ENCODE measurements around the gene KLHL29. TPM values are rescaled to one million over a fixed set of nuclear protein-coding genes. Genes with fewer than 3 reads are reported as not detected.

Gene KLHL29
- total RNA-seq, 4 donors from 2014 or later = 4.8 to 17.0 (median 10.5) TPM

- intact Hi-C loops (cut with DNase I; ENCODE audit: low total_unique reads) = no loop called here
- no peaks in the 10 kb centered on the region for H3K36me3 ChIP-seq
- H3K27ac ChIP-seq = no peak overlapping the region
- H3K9me3 ChIP-seq = no peaks in the 10 kb centered on the region
- no peak for DNase-seq
- H3K4me3 ChIP-seq = no peak overlapping the region
- peaks cover 0 to 4% of the 10 kb centered on the region in 2 donors for H3K4me1 ChIP-seq
- H3K27me3 ChIP-seq = no peaks in the 10 kb centered on the region
- TF ChIP-seq POLR2A (IDR thresholded peaks at IDR 0.05) (no peak), CTCF (IDR thresholded peaks at IDR 0.05) (no peak)
These were observed 16.6 kb downstream of the KLHL29 start for GRCh38 chr2:23401427-23402204.

- Histone ChIP-seq H3K27ac (no peak overlapping the region), H3K27me3 (no peaks in the 10 kb centered on the region), H3K36me3 (no peaks in the 10 kb centered on the region), H3K9me3 (no peaks in the 10 kb centered on the region), H3K4me1 (peaks cover 0 to 4% of the 10 kb centered on the region in 2 donors), H3K4me3 (no peak overlapping the region)
- no peak for DNase-seq
- TF ChIP-seq POLR2A (IDR thresholded peaks at IDR 0.05) = no peak
- TF ChIP-seq CTCF (IDR thresholded peaks at IDR 0.05) = no peak
- intact Hi-C loops (cut with DNase I; ENCODE audit: low total_unique reads) = no loop called here
These were observed 17.3 kb downstream of the KLHL29 start for GRCh38 chr2:23402205-23402740.

- peak in 3 of 4 experiments; percentile 38 to 51 (median 46) for TF ChIP-seq CTCF (IDR thresholded peaks at IDR 0.05)
- TF ChIP-seq POLR2A (IDR thresholded peaks at IDR 0.05) = no peak
- Histone ChIP-seq H3K4me1 (peaks cover 0 to 4% of the 10 kb centered on the region in 2 donors), H3K27ac (peak overlapping the region; percentile 27 to 44), H3K27me3 (no peaks in the 10 kb centered on the region), H3K4me3 (no peak overlapping the region), H3K36me3 (no peaks in the 10 kb centered on the region), H3K9me3 (no peaks in the 10 kb centered on the region)
- DNase-seq = peak in 1 of 2 donors; percentile 48
- intact Hi-C loops (cut with DNase I; ENCODE audit: low total_unique reads) = no loop called here
These were observed 19.4 kb downstream of the KLHL29 start for GRCh38 chr2:23404426-23404825.

- Histone ChIP-seq H3K36me3 (no peaks in the 10 kb centered on the region), H3K4me3 (no peak overlapping the region), H3K27me3 (no peaks in the 10 kb centered on the region), H3K27ac (no peak overlapping the region), H3K4me1 (peaks cover 0 to 2% of the 10 kb centered on the region in 2 donors), H3K9me3 (no peaks in the 10 kb centered on the region)
- TF ChIP-seq POLR2A (IDR thresholded peaks at IDR 0.05) (no peak), CTCF (IDR thresholded peaks at IDR 0.05) (no peak)
- intact Hi-C loops (cut with DNase I; ENCODE audit: low total_unique reads) = no loop called here
- DNase-seq = no peak
These were observed 24.3 kb downstream of the KLHL29 start for GRCh38 chr2:23409248-23409647.

GRCh38 chr2:23410596-23410995 is 25.6 kb downstream of the KLHL29 start:
- TF ChIP-seq POLR2A (IDR thresholded peaks at IDR 0.05) = no peak
- no peak for TF ChIP-seq CTCF (IDR thresholded peaks at IDR 0.05)
- H3K27ac ChIP-seq = no peak overlapping the region
- no peaks in the 10 kb centered on the region for H3K36me3 ChIP-seq
- peaks cover 0 to 3% of the 10 kb centered on the region in 2 donors for H3K4me1 ChIP-seq
- intact Hi-C loops (cut with DNase I; ENCODE audit: low total_unique reads) = no loop called here
- no peak for DNase-seq
- no peaks in the 10 kb centered on the region for H3K9me3 ChIP-seq
- H3K27me3 ChIP-seq = no peaks in the 10 kb centered on the region
- H3K4me3 ChIP-seq = no peak overlapping the region
